Mammary epithelial cell (primary cell): ENCODE measurements around the gene MFSD11.
"Not testable (repeated sequence)": the region's sequence is repeated elsewhere in the genome, so short reads cannot be mapped to it uniquely, and the experiment has no call there.

Experiments
- EZH2 ChIP-seq: IDR thresholded peaks from 2 replicates; pipeline ENCODE4 v1.6.1; 2012; ENCODE audit warnings: low read length, inconsistent platforms, borderline replicate concordance
- TF ChIP-seq, protein P1 (sequence below), 2 donors: IDR thresholded peaks in 1 of 2; conservative IDR thresholded peaks in 1 of 2; 2 replicates each; pipeline ENCODE4 v1.5.1; 2011 to 2012; ENCODE audit warnings: inconsistent platforms in 2 of 2, low read length in 2 of 2, mild to moderate bottlenecking in 2 of 2, control low read depth in 1 of 2, low read depth in 1 of 2; ENCODE audit not compliant: insufficient read depth in 1 of 2; ENCODE audit errors: extremely low read depth in 1 of 2

DNA sequence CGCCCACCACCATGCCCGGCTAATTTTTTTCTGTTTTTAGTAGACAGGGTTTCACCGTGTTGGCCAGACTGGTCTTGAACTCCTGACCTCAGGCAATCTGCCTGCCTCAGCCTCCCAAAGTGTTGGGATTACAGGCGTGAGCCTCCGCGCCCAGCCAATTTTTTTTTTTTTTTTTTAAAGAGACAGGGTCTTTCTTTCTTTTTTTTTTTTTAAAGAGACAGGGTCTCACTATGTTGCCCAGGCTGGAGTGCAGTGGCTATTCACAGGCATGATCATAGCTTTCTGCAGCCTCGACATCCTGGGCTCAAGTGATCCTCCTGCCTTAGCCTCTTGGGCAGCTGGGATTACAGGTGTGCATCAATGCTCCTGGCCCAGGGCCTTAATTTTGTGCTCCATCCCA, 25.6 kb upstream of the MFSD11 start:
- TF ChIP-seq, protein P1, sequence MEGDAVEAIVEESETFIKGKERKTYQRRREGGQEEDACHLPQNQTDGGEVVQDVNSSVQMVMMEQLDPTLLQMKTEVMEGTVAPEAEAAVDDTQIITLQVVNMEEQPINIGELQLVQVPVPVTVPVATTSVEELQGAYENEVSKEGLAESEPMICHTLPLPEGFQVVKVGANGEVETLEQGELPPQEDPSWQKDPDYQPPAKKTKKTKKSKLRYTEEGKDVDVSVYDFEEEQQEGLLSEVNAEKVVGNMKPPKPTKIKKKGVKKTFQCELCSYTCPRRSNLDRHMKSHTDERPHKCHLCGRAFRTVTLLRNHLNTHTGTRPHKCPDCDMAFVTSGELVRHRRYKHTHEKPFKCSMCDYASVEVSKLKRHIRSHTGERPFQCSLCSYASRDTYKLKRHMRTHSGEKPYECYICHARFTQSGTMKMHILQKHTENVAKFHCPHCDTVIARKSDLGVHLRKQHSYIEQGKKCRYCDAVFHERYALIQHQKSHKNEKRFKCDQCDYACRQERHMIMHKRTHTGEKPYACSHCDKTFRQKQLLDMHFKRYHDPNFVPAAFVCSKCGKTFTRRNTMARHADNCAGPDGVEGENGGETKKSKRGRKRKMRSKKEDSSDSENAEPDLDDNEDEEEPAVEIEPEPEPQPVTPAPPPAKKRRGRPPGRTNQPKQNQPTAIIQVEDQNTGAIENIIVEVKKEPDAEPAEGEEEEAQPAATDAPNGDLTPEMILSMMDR (conservative IDR thresholded peaks at IDR 0.05 in 1 of 2, IDR thresholded peaks at IDR 0.05 in 1 of 2; ENCODE audit: extremely low read depth in 1 of 2, insufficient read depth in 1 of 2, low read depth in 1 of 2, low read length in 2 of 2) = not testable (repeated sequence)
- not testable (repeated sequence) for TF ChIP-seq EZH2
